AG09319 (cell line): ENCODE data around the gene ATM.

ENCODE experiments used
- DNase-seq: peaks from one replicate; pipeline ENCODE4 v3.0.0-alpha.2; 2010; ENCODE audit warnings: low read depth; ENCODE audit errors: extremely low read depth
- CTCF ChIP-seq: IDR thresholded peaks from 2 replicates; pipeline ENCODE4 v1.5.1; 2011; ENCODE audit warnings: low read depth, mild to moderate bottlenecking, inconsistent platforms, low read length, moderate library complexity

ATM gene

GRCh38 chr11:108322666-108323065 is 99.8 kb downstream of the ATM start:
- no peak for TF ChIP-seq CTCF
- DNase-seq: no peak

- DNase-seq: no peak
- no peak for TF ChIP-seq CTCF
Observed at GRCh38 chr11:108324587-108324986, 101.7 kb downstream of the ATM start.

- no peak for TF ChIP-seq CTCF
- no peak for DNase-seq
Observed at GRCh38 chr11:108333403-108333899, 110.6 kb downstream of the ATM start.

- no peak for DNase-seq
- TF ChIP-seq CTCF: no peak
Observed at GRCh38 chr11:108338750-108339149, 115.9 kb downstream of the ATM start.

GRCh38 chr11:108340973-108341372 is 118.1 kb downstream of the ATM start:
- no peak for DNase-seq
- no peak for TF ChIP-seq CTCF

GRCh38 chr11:108341654-108342053 is 118.8 kb downstream of the ATM start:
- DNase-seq: no peak
- no peak for TF ChIP-seq CTCF

GRCh38 chr11:108343714-108344113 is 120.8 kb downstream of the ATM start:
- TF ChIP-seq CTCF: no peak
- no peak for DNase-seq

- no peak for DNase-seq
- no peak for TF ChIP-seq CTCF
Observed at GRCh38 chr11:108345767-108346166, 122.9 kb downstream of the ATM start.
